ENCODE data around the gene BCAS4. TPM values are rescaled to one million over a fixed set of nuclear protein-coding genes. Genes with fewer than 3 reads are reported as not detected.

Gene BCAS4
- total and polyA plus RNA-seq, 4 donors = 4.3 to 5.7 (median 5.0) TPM

DNA sequence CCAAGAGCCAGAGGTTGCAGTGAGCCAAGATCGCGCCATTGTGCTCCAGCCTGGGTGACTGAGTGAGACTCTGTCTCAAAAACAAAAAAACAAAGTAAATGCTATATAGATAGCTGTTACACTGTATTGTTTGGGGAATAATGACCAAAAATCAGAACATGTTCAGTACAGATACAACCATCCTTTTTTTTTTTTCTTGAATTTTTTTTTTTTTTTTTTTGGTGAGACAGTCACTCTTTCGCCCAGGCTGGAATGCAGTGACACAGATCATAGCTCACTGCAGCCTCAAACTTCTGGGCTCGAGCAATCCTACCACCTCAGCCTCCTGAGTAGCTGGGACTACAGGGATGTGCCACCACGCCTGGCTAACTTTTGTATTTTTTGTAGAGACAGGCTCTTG, 63.7 kb downstream of the BCAS4 start:
- no peaks in the 10 kb centered on the region for H3K27me3 ChIP-seq (ENCODE audit: control insufficient read depth in 3 of 3, insufficient read depth in 3 of 3, low read length in 2 of 3)
- H3K4me3 ChIP-seq = no peak overlapping the region
- H3K36me3 ChIP-seq (ENCODE audit: control insufficient read depth in 4 of 4, insufficient read depth in 4 of 4, low read length in 4 of 4) = no peaks in the 10 kb centered on the region
- TF ChIP-seq, protein P1, sequence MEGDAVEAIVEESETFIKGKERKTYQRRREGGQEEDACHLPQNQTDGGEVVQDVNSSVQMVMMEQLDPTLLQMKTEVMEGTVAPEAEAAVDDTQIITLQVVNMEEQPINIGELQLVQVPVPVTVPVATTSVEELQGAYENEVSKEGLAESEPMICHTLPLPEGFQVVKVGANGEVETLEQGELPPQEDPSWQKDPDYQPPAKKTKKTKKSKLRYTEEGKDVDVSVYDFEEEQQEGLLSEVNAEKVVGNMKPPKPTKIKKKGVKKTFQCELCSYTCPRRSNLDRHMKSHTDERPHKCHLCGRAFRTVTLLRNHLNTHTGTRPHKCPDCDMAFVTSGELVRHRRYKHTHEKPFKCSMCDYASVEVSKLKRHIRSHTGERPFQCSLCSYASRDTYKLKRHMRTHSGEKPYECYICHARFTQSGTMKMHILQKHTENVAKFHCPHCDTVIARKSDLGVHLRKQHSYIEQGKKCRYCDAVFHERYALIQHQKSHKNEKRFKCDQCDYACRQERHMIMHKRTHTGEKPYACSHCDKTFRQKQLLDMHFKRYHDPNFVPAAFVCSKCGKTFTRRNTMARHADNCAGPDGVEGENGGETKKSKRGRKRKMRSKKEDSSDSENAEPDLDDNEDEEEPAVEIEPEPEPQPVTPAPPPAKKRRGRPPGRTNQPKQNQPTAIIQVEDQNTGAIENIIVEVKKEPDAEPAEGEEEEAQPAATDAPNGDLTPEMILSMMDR (IDR thresholded peaks at IDR 0.05; ENCODE audit: control extremely low read depth, extremely low read depth) = no peak
- WGBS, 2 donors = 95 to 98% methylated on average over 5 of the region's 5 CpGs
- no peaks in the 10 kb centered on the region for H3K4me1 ChIP-seq (ENCODE audit: control insufficient read depth in 5 of 5, insufficient read depth in 5 of 5, low read length in 5 of 5)
- ATAC-seq (ENCODE audit: insufficient read depth, low FRiP score) = no peak
- no peak overlapping the region for H3K27ac ChIP-seq (ENCODE audit: low read depth in 1 of 2, low read length in 1 of 2)
- H3K9me3 ChIP-seq (ENCODE audit: control insufficient read depth in 4 of 4, insufficient read depth in 3 of 4, low read length in 3 of 4) = no peaks in the 10 kb centered on the region
- no peak for DNase-seq
- no peak overlapping the region for H3K9ac ChIP-seq (ENCODE audit: insufficient read depth in 1 of 2, low read length in 2 of 2)

DNA sequence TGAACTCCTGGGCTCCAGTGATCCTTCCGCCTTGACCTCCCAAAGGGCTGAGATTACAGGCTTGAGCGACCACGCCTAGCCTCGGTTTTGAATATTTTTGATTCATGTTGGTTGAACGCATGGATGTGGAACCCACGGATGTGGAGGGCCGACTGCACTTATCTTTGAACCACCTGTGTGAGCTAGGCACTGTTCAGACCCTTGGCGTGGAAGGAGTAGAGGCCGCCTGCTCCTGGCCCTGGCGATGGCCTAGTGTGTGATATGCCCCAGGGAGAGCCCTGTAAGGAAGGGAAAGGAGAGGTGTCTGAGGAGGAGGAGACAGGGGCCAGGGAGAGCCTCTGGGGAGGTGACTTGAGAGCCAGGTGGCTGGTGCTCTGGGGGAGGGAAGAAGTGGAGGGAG, 64.3 kb downstream of the BCAS4 start:
- H3K9me3 ChIP-seq (ENCODE audit: control insufficient read depth in 4 of 4, insufficient read depth in 3 of 4, low read length in 3 of 4) = no peaks in the 10 kb centered on the region
- no peak for ATAC-seq (ENCODE audit: insufficient read depth, low FRiP score)
- H3K9ac ChIP-seq (ENCODE audit: insufficient read depth in 1 of 2, low read length in 2 of 2) = no peak overlapping the region
- no peaks in the 10 kb centered on the region for H3K27me3 ChIP-seq (ENCODE audit: control insufficient read depth in 3 of 3, insufficient read depth in 3 of 3, low read length in 2 of 3)
- no peaks in the 10 kb centered on the region for H3K4me1 ChIP-seq (ENCODE audit: control insufficient read depth in 5 of 5, insufficient read depth in 5 of 5, low read length in 5 of 5)
- no peak overlapping the region for H3K4me3 ChIP-seq
- no peak for DNase-seq
- 96 to 97% methylated on average over 10 of the region's 10 CpGs for whole genome bisulfite sequencing, 2 donors
- TF ChIP-seq, protein P1 (IDR thresholded peaks at IDR 0.05; ENCODE audit: control extremely low read depth, extremely low read depth) = no peak
- no peak overlapping the region for H3K27ac ChIP-seq (ENCODE audit: low read depth in 1 of 2, low read length in 1 of 2)
- no peaks in the 10 kb centered on the region for H3K36me3 ChIP-seq (ENCODE audit: control insufficient read depth in 4 of 4, insufficient read depth in 4 of 4, low read length in 4 of 4)

DNA sequence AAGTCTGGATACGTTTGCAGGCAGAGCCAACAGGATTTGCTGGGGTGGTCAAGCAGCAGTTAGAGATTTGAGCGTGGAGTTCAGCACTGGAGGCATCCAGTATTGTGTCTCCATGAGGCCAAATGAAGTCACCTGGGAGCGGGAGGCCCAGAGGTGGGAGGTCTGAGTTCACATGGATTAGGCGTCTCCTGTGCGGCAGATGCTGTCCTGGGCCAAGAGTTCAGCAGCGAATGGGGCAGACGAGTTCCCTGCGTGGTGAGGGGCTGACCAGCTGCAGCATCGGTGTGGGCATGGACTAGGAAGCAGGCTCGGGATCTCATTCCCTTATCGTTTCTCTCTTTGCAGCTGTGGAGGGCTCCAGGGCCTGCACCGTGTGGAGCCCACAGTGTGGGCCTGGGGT, 66.2 kb downstream of the BCAS4 start:
- DNase-seq (no peak), ATAC-seq (ENCODE audit: insufficient read depth, low FRiP score) (no peak)
- 83 to 91% methylated on average over 12 of the region's 12 CpGs for WGBS, 2 donors
- H3K27ac ChIP-seq (ENCODE audit: low read depth in 1 of 2, low read length in 1 of 2) = no peak overlapping the region
- peaks cover 0 to 8% (median under 1%) of the 10 kb centered on the region in 5 donors for H3K4me1 ChIP-seq (ENCODE audit: control insufficient read depth in 5 of 5, insufficient read depth in 5 of 5, low read length in 5 of 5)
- no peaks in the 10 kb centered on the region for H3K9me3 ChIP-seq (ENCODE audit: control insufficient read depth in 4 of 4, insufficient read depth in 3 of 4, low read length in 3 of 4)
- no peak overlapping the region for H3K9ac ChIP-seq (ENCODE audit: insufficient read depth in 1 of 2, low read length in 2 of 2)
- H3K27me3 ChIP-seq (ENCODE audit: control insufficient read depth in 3 of 3, insufficient read depth in 3 of 3, low read length in 2 of 3) = no peaks in the 10 kb centered on the region
- no peak overlapping the region for H3K4me3 ChIP-seq
- H3K36me3 ChIP-seq (ENCODE audit: control insufficient read depth in 4 of 4, insufficient read depth in 4 of 4, low read length in 4 of 4) = no peaks in the 10 kb centered on the region
- TF ChIP-seq, protein P1 (IDR thresholded peaks at IDR 0.05; ENCODE audit: control extremely low read depth, extremely low read depth) = no peak

DNA sequence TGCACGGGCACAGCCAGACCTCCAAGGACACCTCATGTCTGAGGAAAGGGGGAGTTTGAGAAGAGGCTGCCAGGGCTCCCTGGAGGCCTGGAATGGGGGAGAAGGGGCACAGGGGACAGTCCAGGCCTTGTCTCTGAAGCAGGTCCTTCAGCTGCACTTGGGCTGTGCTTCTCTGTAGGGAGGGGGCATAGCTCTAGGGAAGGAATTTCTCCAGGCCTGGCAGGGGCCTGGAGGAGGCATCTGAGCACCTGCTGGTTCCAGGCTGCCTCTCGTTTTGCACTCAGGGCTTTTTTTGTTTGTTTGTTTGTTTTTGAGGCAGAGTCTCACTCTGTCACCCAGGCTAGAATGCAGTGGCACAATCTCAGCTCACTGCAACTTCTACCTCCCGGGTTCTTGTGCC, 67.7 kb downstream of the BCAS4 start:
- H3K27ac ChIP-seq (ENCODE audit: low read depth in 1 of 2, low read length in 1 of 2) = no peak overlapping the region
- H3K4me1 ChIP-seq (ENCODE audit: control insufficient read depth in 5 of 5, insufficient read depth in 5 of 5, low read length in 5 of 5) = peaks cover 0 to 21% (median 5%) of the 10 kb centered on the region in 5 donors
- H3K4me3 ChIP-seq = no peak overlapping the region
- H3K9ac ChIP-seq (ENCODE audit: insufficient read depth in 1 of 2, low read length in 2 of 2) = no peak overlapping the region
- no peak for ATAC-seq (ENCODE audit: insufficient read depth, low FRiP score)
- no peaks in the 10 kb centered on the region for H3K27me3 ChIP-seq (ENCODE audit: control insufficient read depth in 3 of 3, insufficient read depth in 3 of 3, low read length in 2 of 3)
- no peaks in the 10 kb centered on the region for H3K9me3 ChIP-seq (ENCODE audit: control insufficient read depth in 4 of 4, insufficient read depth in 3 of 4, low read length in 3 of 4)
- no peak for DNase-seq
- 68 to 81% methylated on average over 3 of the region's 3 CpGs for WGBS, 2 donors
- TF ChIP-seq, protein P1 (IDR thresholded peaks at IDR 0.05; ENCODE audit: control extremely low read depth, extremely low read depth) = no peak
- no peaks in the 10 kb centered on the region for H3K36me3 ChIP-seq (ENCODE audit: control insufficient read depth in 4 of 4, insufficient read depth in 4 of 4, low read length in 4 of 4)
